ENCODE results near the gene RNF186.
"Not testable (repeated sequence)": the region's sequence is repeated elsewhere in the genome, so short reads cannot be mapped to it uniquely, and the experiment has no call there.

Gene RNF186

DNA sequence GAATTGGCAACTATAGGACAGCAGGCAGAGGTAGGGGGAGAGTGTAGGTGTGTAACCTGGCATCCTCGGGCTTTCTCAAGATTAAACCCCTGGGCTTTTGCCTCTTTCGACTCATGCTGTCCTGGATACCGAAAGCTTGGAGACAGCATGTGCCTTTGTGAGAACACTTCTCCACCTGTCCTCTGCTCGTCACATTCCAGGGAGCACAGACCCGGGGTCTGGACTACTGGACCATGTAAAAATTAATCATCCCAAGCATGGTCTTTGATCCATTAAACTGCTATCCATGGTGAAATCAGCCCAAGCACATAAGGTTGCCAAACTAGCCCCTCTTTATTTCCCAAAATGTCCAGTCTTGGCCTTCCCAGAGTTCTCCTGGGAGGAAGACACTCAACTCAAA is 9.0 kb upstream of the RNF186 start:
- no peak for DNase-seq

DNA sequence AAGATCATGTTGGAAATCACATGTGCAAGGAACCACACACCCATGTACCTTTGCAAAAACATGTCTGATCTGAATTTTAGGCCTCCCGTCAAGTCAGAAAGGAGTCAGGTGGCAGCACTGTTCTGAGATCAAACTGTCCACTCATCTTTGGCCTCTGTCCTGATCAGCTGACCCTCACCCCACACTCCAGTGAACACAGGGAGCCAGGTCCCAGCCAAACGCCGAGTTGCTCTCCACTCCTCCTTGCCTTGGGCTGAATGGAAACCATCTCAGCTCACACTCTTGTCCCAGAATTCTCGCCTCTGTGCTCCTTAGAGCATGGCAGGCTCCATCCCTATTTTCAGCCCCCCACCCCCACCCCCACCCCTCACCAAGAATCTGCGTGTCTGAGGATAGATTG is 4.6 kb upstream of the RNF186 start:
- no peak for DNase-seq

DNA sequence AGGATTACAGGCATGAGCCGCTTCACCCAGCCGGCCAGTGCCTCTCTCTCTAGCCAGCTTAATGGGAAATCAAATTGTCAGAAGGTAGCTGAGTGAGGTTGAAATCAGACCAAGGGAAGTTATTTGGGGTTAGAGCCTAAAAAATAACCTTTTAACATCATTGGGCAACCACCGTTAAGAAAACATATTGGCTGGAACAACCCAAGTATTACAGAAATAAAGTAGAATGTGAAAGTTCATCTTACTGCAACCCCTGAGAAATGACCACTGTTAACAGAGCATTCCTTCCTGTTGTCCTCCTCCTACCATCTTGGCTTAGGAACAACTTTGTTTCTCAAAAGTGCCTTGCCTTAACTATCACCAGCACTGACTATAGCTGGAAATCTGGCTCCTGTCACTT is 3.2 kb upstream of the RNF186 start:
- DNase-seq, result no peak

DNA sequence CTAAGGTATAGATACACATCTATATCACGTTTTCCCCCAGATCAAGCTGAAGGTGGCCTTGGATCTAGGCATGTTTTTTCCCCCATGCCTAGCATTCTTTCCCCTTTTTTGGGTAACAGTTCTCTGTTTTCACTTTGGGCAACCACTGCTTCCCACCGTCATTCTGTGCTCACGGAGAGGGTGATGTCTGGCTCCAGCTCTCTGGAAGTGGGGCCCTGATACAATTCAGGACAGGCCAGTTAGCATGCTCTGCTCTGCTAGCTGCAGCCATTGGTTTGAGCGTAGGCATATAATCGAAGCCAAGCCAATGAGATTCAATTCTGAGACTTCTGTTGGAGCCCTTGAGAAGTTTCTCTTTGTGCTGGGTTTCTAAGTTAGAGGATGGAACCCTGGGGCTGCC is 2.1 kb upstream of the RNF186 start:
- no peak for DNase-seq

DNA sequence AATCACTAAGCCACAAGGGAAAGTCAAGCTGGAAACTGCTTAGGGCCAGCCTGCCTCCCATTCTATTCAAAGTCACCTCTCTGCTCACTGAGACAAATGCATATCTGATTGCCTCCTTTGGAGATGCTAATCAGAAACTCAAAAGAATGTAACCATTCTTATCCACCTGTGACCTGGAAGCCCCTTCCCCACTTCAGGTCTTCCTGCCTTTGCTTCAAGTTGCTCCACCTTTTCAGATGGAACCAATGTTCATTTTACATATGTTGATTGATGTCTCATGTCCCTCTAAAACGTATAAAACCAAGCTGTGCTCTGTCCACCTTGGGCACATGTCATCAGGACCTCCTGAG is 1.6 kb upstream of the RNF186 start:
- DNase-seq, result not testable (repeated sequence)

DNA sequence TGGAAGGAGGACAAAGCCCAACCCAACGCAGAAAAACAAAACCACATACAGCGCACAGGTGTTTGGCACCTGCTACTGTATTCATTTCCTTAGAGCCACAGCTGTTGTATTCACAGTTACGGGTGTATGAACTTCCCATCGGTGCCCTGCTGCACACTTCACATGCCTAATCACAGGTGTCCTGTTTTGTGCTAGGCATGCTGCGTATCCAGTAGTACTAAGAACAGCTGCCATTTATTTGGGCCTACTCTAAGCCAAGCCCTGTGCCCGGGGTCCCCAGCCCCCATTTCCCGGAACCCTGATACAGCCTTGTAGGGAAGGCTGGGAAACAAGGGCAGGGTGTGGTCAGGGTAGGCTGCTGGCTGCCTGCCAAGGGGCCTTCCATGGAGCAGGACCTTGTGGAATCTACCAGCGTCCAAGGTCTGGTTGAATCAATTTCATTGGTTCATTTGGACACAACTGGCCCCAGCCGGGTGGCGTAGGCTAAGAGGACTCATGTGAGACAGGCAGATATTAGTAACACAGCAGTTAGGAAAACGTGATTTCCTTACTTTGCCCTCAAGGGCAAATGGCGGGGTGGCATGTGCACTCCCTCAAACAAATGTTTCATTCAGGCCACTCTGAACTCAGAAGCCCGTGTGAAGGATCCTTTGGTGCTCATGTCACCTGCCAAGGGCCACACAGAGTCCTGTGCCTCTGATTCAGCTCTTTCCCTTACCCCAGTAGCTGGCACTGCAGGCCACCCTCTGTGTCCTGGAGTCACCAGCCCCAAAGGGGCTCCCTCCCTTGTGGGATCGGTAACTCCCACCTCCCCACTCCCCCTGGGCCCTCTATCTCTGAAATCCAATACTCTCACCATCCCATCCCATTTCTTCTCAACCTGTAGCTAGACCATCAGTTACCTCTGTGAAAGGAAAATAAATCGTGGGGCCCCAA is 986 bp upstream of the RNF186 start:
- DNase-seq, result no peak

DNA sequence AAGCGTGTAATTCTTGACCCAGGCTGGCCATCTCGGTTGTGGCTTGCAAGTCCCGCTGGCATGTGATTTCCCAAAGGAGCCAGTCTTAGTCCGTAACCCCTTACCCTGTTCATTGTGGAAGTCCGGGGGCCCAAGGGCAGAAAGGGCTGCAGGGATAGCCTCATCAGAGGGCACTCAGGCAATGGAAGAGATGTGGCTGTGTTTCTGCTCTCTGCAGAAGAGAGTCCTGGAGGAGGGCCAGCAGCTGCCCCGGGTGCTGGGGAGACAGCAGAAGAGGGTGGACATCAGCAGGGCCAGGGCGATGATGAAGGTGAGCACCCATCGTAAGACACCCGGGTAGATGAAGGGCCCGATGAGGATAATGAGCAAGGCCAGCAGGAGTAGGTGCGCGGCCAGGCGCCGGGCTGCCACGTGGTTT is 830 bp downstream of the RNF186 start:
- DNase-seq, result no peak

DNA sequence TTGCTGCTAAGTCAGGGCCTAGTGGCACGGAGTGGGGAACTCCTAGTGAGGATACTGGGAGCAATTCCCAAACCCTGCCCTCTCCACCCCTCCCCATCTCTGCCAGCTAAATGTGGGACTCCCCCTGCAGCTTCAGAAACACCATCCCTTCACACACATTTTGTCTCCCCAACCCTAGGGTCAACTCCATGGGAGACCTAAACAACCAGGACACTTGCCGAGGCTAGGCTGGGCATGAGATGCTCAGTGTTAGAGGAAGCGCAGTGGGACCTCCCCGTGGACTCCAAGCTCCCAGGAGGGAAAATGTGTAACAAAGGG is 1.5 kb downstream of the RNF186 start:
- no peak for DNase-seq

DNA sequence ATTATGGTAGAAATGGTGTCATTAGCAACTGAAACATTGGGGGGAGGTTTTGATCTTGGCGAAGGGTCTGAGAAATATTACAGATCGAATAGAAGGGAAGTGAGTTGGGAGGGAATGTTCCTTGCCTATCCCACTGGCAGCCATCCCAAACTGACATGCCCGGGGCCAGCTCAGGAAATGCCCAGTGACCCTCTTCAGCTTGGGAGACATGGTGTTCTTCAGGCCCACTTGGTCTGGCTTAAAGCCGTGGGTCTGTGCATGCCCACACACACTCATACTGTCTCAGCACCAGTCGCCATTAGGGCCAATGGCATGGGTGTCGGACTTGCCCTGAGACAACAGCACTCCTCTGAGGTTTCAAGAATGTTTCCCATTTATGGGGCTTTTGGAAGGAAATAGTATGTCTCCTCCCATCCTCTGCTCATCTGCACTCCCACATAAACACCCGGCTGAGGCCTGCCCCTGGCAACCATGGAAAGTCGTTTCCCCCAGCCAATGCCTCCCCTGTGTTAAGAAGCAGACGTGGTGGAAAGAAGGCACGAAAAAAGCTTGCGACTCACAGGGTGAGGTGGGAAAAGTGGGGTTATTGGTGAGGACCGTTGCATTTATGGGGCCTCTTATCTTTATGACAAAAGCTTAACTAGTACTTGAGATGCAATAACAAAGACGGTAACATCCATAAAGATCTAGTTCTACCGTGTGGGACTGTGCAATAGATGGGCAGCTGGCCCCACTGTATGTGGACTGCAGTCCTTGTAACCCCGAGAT is 2.0 kb downstream of the RNF186 start:
- DNase-seq, result no peak

DNA sequence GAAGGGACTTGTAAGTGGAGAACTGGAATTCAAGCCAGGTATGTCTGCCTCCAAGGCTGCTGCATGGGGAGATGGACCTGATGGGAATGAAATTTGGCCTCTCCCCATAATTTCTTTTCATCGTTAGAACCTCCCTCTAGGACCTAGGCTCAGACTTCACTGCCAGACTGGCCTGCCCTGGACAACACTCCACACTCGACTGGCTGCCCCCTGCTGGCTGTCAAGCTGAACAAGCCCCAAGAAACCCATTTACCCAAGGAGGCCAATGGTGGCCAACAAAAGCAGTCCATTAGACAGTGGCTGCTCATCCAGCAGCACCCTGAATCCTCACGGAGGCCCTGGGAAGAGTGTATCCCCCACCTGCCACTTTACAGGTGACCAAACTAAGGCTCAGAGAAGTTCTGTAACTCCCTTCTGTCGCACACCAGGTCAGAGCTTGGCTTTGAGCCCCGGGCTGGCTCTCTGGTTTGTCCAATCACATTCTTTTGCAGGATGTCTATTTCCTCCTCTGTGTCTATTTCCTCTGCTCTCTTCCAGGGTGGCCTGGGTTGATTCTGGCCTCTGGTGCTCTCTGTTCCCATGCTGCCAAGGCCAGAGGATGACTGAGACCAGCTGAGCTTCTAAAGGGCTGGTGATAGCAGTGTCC is 3.8 kb downstream of the RNF186 start:
- peak; percentile 43 to 49 for DNase-seq

DNA sequence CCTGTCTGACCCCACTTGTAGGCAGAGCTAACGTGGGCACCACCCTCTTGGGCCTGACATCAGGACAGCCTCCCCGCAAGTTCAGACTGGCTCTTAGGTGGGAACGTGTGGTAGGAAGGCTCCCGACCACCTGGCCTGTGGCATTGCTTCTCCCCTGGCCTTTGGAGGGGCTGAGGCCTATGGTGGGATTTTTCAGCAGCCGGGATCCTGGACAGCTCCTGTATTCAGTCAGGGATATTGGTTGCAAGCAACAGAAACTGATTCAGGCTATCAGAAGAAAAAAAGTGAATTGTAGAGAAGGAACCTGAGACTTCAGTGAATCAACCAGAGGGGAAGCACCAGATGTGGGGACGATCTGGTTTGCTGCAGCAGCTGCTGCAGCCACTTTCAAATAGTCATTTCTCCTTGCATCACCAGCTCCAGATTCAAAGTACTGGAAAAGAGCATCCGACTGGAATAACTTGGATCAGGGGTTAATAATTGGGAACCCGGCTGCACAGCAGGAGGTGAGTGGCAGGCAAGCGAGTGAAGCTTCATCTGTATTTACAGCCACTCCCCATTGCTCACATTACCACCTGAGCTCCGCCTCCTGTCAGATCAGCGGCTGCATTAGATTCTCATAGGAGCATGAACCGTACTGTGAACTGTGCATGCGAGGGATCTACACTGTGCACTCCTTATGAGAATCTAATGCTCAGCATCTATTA is 5.9 kb downstream of the RNF186 start:
- DNase-seq, result no peak

DNA sequence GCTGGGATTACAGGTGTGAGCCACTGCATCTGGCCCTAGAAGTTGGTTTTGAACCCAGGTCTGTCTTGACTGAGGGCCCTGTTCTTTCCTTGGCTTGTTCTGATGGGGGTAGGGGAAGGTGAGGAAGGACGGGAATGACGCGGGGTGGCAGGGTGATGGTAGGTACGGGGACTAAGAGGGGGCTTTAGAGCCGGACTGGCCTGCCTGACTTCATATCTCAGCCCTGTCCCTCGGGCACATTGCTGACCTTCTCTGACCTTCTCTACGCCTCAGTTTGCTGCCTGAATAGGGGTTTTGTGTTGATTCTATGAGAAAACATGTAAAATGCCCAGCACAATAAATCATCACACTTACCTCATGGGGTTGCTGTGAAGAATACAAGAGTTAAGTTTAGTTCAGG is 6.7 kb downstream of the RNF186 start:
- no peak for DNase-seq

DNA sequence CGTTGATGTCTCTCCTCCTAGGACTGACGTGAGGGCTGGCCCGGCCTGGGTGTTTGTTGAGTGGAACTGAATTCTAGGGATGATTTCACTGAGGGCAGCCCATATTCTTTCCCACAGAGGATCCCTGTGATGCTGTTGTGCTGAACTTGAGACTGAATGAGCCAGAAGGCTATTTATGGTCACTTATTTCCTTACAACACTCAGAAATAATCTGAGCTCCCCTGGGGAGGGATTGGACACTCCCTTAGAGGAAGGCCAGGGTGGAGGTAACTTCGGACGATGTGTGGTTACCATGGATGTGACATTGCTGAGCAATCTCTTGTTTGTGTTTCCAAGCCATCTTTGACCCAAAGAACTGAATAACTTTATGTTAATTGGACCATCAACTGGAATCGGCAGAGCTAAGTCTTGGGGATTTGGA is 10.2 kb downstream of the RNF186 start:
- DNase-seq, result no peak

DNA sequence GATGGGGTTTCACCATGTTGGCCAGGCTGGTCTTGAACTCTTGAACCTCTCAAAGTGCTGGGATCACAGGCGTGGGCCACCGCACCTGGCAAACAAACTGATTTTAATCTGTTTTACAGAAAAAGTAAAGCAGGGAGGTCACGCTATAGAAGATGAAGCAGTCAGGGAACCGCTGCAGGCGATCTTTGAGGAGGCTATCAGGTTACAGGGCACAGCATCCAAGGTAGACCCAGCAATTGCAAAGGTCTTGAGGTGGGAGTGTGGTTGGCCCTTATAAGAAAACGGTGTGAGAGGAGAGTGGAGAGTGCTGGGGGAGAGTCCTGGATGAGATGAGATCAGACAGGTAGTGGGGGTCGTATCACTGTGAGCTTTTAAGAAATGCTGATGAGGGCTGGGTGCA is 12.8 kb downstream of the RNF186 start:
- DNase-seq, result no peak

DNA sequence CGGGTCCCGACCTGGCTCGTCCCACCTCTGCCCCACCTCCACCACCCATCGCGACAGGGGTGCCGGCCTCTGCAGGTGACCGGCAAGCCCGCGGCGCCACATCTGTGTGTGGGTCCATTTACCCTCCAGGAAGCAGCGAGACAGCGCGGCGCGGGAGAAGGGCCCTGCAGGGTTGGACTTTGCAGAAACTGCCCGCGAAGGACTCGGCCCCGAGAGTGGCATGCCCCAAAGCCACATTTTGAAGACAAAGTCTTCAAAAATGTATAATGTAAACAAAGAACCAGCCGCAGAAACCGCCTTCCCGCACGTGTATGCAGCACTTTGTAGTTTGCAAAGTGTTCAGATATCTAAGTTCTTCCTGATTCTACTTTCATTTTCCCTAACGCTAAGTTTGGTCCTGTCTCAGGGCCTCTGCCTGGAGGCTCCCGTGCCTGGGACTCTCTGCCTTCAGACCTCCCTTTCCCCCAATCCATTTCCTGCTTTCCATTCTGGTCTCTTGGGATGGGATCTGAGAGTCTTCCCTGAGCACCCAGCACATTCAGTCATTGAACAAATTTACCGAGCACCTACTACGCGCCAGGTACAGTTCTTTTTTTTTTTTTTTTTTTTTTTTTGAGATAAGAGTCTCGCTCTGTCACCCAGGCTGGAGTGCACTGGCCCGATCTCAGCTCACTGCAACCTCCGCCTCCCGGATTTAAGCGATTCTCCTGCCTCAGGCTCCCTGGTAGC is 14.8 kb downstream of the RNF186 start:
- DNase-seq, result peak; percentile 14 to 37

DNA sequence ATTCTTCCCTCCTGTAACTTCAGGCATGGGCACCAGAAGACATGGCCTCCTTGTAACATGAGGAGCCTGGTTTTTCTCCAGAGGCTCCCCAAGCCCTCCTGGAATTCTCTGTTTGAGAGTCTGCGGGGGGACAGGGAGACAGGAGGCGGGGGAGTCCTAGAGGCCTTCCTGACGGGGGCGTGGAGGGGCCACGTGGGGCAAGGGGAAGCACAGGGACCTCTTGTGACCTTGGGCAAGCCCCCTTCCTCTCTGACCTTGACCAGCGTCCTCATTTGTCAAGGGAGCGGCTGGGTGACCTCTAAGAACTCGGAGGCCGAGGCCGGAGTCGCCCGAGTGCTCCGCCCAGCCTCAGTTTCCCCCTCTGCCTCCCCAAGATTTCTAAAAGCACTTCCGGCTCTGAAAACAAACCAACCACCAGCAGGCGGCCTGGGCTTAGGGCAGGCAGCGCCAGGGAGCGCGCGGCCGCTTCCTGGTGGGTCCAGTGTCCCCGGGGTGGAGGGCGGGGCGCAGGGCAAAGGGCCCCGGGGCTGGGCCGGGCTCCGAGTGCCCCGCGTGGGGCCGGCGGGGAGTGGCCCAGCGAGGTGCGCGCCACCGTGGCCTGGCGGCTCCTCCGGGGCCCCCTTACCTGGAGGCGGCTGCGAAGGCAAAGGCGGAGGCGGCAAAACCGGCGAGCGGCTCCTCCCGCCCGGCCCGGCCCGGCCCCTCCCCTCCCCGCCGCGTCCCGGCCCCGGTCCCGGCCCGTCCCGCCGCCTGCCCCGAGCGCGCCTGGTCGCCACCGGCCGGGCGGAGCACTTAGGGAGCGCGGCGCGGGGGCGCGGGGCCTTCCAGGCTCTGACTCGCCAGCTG is 15.6 kb downstream of the RNF186 start, which contains the start of gene TMCO4:
TMCO4 (minus strand) TSS at position 687 of the 846 bp plus-strand sequence. CDS start 19,158 bp downstream, outside the sequence.
- DNase-seq, result peak; percentile 38 to 59

DNA sequence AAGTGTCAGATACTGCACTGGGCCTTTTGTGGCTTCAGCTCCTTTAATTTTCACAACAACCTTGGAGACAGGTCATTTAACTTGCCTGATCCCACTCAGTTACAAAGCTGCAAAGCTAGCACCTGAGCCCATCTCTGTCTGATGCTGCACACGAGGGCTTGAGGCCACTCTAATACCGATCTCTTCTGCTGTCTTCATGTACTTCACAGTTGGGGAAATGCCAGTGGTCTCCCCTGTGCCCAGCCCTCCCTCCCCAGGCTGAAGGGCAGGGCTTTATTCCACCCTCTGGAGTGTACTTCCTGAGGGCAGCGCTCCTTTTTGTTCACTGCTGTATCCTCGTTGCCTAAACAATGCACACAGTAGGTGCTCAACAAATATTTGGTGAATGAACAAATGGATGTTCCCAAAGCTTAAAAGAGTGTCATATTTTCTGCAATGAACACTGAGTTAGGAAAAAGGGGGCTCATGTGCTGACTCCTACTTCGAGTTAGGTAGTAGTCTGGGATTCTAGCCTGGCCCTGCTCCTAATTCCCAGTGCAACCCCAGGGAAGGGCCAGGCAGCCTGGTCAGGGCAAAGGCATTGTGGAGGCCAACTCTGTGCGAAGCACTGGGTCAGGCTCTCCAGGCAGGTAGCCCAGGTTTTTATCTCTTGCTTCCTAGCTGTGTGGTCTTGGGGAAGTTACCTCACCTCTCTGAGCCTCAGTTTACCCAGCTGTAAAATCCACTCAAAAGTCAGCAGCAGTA is 16.4 kb downstream of the RNF186 start:
- DNase-seq, result no peak

DNA sequence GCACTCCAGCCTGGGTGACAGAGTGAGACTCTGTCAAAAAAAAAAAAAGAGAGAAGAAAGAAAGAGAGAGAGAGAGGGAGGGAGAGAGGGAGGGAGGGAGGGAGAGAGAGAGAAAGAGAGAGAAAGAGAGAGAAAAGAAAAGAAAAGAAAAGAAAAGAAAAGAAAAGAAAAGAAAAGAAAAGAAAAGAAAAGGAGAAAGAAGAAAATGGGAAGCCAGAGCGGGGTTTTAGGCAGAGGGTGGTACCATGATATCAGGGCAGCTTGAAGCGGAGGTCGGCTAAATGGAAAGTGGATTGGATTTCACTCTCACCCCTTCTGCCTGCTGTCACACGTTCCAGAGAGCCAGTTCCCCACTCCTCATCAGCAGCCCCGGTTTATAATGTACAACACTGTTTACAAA is 17.3 kb downstream of the RNF186 start:
- DNase-seq, result no peak

DNA sequence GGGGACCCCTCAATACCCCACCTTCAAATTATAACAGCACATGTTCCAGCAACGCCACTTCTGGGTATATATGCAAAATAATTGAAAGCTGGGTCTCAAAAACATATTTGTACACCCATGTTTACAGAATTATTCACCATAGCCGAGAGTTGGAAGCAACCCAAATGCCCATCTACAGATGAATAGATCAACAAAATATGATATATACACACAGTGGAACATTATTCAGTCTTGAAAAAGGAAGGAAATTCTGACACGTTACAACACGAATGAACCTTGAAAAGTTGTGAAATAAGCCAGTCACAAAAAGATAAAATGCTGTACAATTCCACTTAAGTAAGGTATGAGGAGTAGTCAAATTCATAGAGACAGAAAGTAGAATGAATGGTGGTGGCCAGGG is 20.5 kb downstream of the RNF186 start:
- no peak for DNase-seq

DNA sequence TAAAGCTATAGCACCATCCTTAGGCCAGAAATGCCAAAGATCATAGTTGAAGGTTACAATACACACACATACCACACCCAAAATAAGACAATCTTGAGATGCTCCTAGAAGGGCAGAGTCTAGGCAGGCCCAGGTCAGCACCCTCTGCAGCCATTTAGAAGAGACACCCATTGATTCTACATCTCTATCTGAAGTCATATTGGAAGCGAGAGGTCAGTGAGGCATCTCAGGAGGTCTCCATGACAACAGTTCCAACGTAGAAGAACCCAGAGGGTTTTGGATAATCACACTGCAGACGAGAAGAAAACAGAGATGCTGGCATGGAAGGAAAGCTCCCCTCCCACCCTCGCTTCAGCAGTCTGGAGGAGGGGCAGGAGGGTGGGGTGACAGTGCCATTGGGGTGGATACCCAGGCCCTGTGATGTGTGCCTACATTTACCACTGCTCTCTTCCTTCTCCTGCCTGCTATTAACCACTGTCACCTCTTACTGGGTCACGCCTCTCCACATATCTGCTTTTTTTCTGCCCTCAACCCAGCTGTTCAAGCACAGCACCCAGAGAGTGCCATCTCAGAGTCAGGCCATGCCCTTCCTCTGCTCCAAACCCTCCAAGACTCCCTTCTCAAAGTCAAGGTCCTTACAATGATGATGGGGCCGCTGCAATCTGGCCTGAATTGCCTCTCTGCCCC is 21.6 kb downstream of the RNF186 start:
- no peak for DNase-seq

Data from CD4-positive, alpha-beta T cell treated with Interleukin-1 beta for 1 hour (primary cell).